Measurements from ENCODE around the gene NCS1.

NCS1 gene

DNA sequence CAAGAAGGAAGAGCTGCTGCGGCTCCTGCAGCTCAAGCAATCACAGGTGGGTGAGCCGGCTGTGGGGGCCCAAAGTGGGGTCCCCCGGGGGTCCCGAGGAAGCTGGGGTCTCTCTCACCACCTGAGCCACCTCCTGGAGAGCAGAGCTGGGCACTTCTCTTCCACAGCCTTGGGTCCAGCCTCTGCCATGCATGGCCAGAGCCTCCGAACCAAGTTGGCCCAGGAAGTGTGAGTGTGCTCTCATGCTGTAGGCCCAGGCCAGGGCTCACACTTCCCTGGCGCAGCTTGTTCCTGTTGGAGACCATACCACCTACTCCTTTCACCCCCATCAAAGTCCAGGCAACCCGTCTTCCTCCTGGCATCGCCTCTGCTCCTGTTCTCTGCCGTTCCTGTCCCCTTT, 113.1 kb downstream of the NCS1 start:
- no peak for DNase-seq
- Mint-ChIP-seq H3K9me3 (no peaks in the 10 kb centered on the region), H3K27ac (no peak overlapping the region), H3K4me1 (no peaks in the 10 kb centered on the region), H3K4me3 (no peak overlapping the region), H3K27me3 (peaks cover 45% of the 10 kb centered on the region), H3K36me3 (no peaks in the 10 kb centered on the region)
- CTCF ChIA-PET = no interaction called here

DNA sequence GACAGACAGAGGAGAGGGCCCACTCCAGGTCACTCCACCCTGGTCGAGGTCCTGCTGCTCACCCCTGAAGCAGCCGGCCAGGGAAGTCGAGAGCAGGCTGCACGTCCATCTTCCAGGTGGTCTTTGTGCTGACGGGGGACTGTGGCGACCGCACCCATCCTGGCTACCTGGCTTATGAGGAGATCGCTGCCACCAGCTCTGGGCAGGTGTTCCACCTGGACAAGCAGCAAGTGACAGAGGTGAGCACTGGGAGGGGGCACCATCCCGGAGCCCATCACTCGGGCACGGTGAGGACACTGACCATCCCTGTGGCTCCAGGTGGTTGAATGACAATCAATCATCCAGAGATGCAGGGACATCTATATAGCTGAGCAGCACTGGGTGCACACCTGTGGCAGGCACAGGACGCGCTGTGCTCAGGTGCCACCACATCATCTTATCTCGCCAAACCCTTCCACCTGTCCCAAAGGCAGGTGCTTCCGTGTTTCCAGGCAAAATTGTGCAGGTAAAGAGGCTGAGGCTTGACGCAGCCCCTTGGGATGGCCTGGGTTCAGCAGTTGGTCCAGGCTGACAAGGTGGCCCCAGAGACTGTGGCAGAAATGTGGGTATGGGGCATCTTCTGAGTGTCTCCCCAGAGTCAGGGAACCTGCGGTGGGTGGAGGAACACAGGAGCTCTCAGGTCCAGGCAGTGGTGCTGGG, 114.0 kb downstream of the NCS1 start:
- no peak overlapping the region for H3K27ac Mint-ChIP-seq
- H3K27me3 Mint-ChIP-seq = peaks cover 48% of the 10 kb centered on the region
- CTCF ChIA-PET = no interaction called here
- no peak for DNase-seq
- H3K36me3 Mint-ChIP-seq = no peaks in the 10 kb centered on the region
- H3K4me3 Mint-ChIP-seq = no peak overlapping the region
- no peaks in the 10 kb centered on the region for H3K4me1 Mint-ChIP-seq
- no peaks in the 10 kb centered on the region for H3K9me3 Mint-ChIP-seq

All from activated naive CD4-positive, alpha-beta T cell treated with anti-CD3 and anti-CD28 coated beads, Interleukin-2, amount 10 ng/mL, durations not matched to agents 7 days and 5 days (primary cell).